ENCODE measurements around the gene LRRFIP2. TPM values are rescaled to one million over a fixed set of nuclear protein-coding genes. Genes with fewer than 3 reads are reported as not detected.
"Not testable (repeated sequence)": the region's sequence is repeated elsewhere in the genome, so short reads cannot be mapped to it uniquely, and the experiment has no call there.

The LRRFIP2 gene
- total RNA-seq = 27.2 and 34.7 TPM in 2 replicates

GRCh38 chr3:37174532-37175126 is at the start of gene LRRFIP2:
Gene LRRFIP2, minus strand, starts transcription at chr3:37174582. Its CDS starts 25,599 bp downstream, at chr3:37148983.
- DNase-seq (ENCODE audit: low read depth in 2 of 2) = peak; percentile 24 to 73

- DNase-seq (ENCODE audit: low read depth in 2 of 2) = no peak
These were observed 49.2 kb upstream of the LRRFIP2 start for GRCh38 chr3:37223576-37223975.

GRCh38 chr3:37223141-37223558 is 48.8 kb upstream of the LRRFIP2 start:
- DNase-seq (ENCODE audit: low read depth in 2 of 2) = no peak

GRCh38 chr3:37222542-37222941 is 48.2 kb upstream of the LRRFIP2 start:
- not testable (repeated sequence) for DNase-seq (ENCODE audit: low read depth in 2 of 2)

- peak in 1 of 2 donors; percentile 67 for DNase-seq (ENCODE audit: low read depth in 2 of 2)
These were observed 47.0 kb upstream of the LRRFIP2 start for GRCh38 chr3:37221407-37221806.

- no peak for DNase-seq (ENCODE audit: low read depth in 2 of 2)
These were observed 44.9 kb upstream of the LRRFIP2 start for GRCh38 chr3:37219266-37219665.

GRCh38 chr3:37218206-37218605 is 43.8 kb upstream of the LRRFIP2 start:
- no peak for DNase-seq (ENCODE audit: low read depth in 2 of 2)

- no peak for DNase-seq (ENCODE audit: low read depth in 2 of 2)
These were observed 42.9 kb upstream of the LRRFIP2 start for GRCh38 chr3:37217098-37217849.

- DNase-seq (ENCODE audit: low read depth in 2 of 2) = no peak
These were observed 42.3 kb upstream of the LRRFIP2 start for GRCh38 chr3:37216597-37217097.

GRCh38 chr3:37214076-37214475 is 39.7 kb upstream of the LRRFIP2 start:
- no peak for DNase-seq (ENCODE audit: low read depth in 2 of 2)

GRCh38 chr3:37210230-37210629 is 35.8 kb upstream of the LRRFIP2 start:
- no peak for DNase-seq (ENCODE audit: low read depth in 2 of 2)

- not testable (repeated sequence) for DNase-seq (ENCODE audit: low read depth in 2 of 2)
These were observed 34.2 kb upstream of the LRRFIP2 start for GRCh38 chr3:37208576-37208975.

- not testable (repeated sequence) for DNase-seq (ENCODE audit: low read depth in 2 of 2)
These were observed 33.6 kb upstream of the LRRFIP2 start for GRCh38 chr3:37208008-37208407.

- DNase-seq (ENCODE audit: low read depth in 2 of 2) = not testable (repeated sequence)
These were observed 31.7 kb upstream of the LRRFIP2 start for GRCh38 chr3:37206041-37206440.

GRCh38 chr3:37204314-37204713 is 29.9 kb upstream of the LRRFIP2 start:
- DNase-seq (ENCODE audit: low read depth in 2 of 2) = no peak

- DNase-seq (ENCODE audit: low read depth in 2 of 2) = no peak
These were observed 27.7 kb upstream of the LRRFIP2 start for GRCh38 chr3:37202035-37202434.

GRCh38 chr3:37200141-37200540 is 25.8 kb upstream of the LRRFIP2 start:
- DNase-seq (ENCODE audit: low read depth in 2 of 2) = no peak

GRCh38 chr3:37198996-37199395 is 24.6 kb upstream of the LRRFIP2 start:
- no peak for DNase-seq (ENCODE audit: low read depth in 2 of 2)

- DNase-seq (ENCODE audit: low read depth in 2 of 2) = no peak
These were observed 24.2 kb upstream of the LRRFIP2 start for GRCh38 chr3:37198547-37198946.

- DNase-seq (ENCODE audit: low read depth in 2 of 2) = no peak
These were observed 23.5 kb upstream of the LRRFIP2 start for GRCh38 chr3:37197810-37198371.

GRCh38 chr3:37194533-37194932 is 20.2 kb upstream of the LRRFIP2 start:
- DNase-seq (ENCODE audit: low read depth in 2 of 2) = no peak

GRCh38 chr3:37190667-37191066 is 16.3 kb upstream of the LRRFIP2 start:
- no peak for DNase-seq (ENCODE audit: low read depth in 2 of 2)

- no peak for DNase-seq (ENCODE audit: low read depth in 2 of 2)
These were observed 14.7 kb upstream of the LRRFIP2 start for GRCh38 chr3:37189109-37189508.

All from lung microvascular endothelial cell (primary cell).